Measurements from ENCODE around the gene RANBP3.

DNA sequence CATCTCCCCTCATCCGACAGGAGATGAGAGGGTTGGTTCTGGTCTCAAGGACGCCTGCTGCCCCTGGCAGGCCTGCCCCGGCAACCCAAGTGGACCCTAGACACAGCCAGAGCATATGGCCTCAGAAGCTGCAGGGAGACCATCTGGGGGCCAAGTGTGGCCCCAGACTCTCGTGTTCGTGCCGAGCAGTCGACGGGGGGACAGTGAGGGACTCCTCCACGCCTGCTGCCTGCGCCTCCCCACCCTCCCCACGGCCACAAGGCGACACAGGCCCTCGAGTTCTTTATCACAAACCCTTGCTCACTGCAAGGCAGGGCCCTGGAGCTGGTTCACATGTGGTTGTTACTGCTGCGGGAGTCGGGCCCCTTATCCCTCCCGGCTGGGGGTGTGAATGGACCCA lies 54.6 kb downstream of the RANBP3 start:
- TF ChIP-seq, protein P1, sequence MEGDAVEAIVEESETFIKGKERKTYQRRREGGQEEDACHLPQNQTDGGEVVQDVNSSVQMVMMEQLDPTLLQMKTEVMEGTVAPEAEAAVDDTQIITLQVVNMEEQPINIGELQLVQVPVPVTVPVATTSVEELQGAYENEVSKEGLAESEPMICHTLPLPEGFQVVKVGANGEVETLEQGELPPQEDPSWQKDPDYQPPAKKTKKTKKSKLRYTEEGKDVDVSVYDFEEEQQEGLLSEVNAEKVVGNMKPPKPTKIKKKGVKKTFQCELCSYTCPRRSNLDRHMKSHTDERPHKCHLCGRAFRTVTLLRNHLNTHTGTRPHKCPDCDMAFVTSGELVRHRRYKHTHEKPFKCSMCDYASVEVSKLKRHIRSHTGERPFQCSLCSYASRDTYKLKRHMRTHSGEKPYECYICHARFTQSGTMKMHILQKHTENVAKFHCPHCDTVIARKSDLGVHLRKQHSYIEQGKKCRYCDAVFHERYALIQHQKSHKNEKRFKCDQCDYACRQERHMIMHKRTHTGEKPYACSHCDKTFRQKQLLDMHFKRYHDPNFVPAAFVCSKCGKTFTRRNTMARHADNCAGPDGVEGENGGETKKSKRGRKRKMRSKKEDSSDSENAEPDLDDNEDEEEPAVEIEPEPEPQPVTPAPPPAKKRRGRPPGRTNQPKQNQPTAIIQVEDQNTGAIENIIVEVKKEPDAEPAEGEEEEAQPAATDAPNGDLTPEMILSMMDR (IDR thresholded peaks at IDR 0.05), result no peak
- no peak for TF ChIP-seq POLR2A (IDR thresholded peaks at IDR 0.05)

Data from adrenal gland (tissue), 5 donors.